Ishikawa (cell line): ENCODE data around the gene ACTRT2.

ENCODE experiments used
- CEBPB ChIP-seq: IDR thresholded peaks from 2 replicates; pipeline ENCODE4 v1.6.1; 2012
- CREB1 ChIP-seq: IDR thresholded peaks from 2 replicates; pipeline ENCODE4 v1.6.1; 2012; ENCODE audit warnings: low read depth
- EGR1 ChIP-seq: IDR thresholded peaks from 2 replicates; pipeline ENCODE4 v1.6.1; 2012
- EP300 ChIP-seq: IDR thresholded peaks from 2 replicates; pipeline ENCODE4 v1.6.1; 2012; ENCODE audit warnings: borderline replicate concordance
- FOXM1 ChIP-seq: IDR thresholded peaks from 2 replicates; pipeline ENCODE4 v1.6.1; 2012; ENCODE audit warnings: low read depth, borderline replicate concordance
- MAX ChIP-seq: IDR thresholded peaks from 2 replicates; pipeline ENCODE4 v1.6.1; 2012
- NFIC ChIP-seq: IDR thresholded peaks from 2 replicates; pipeline ENCODE4 v1.6.1; 2012
- RAD21 ChIP-seq: IDR thresholded peaks from 2 replicates; pipeline ENCODE4 v1.6.1; 2012; ENCODE audit warnings: low read depth
- TAF1 ChIP-seq: IDR thresholded peaks from 2 replicates; pipeline ENCODE4 v1.6.1; 2012; ENCODE audit warnings: low read depth, mild to moderate bottlenecking
- TCF12 ChIP-seq: IDR thresholded peaks from 2 replicates; pipeline ENCODE4 v1.6.1; 2012; ENCODE audit warnings: low read depth
- TEAD4 ChIP-seq: IDR thresholded peaks from 2 replicates; pipeline ENCODE4 v1.6.1; 2012
- YY1 ChIP-seq: IDR thresholded peaks from 2 replicates; pipeline ENCODE4 v1.6.1; 2012; ENCODE audit warnings: low read depth
- TF ChIP-seq, protein P1 (sequence below): IDR thresholded peaks from 2 replicates; pipeline ENCODE4 v1.6.1; 2012; ENCODE audit warnings: low read depth, mild to moderate bottlenecking
- TF ChIP-seq, protein P2 (sequence below): IDR thresholded peaks from 2 replicates; pipeline ENCODE4 v1.6.1; 2012

DNA sequence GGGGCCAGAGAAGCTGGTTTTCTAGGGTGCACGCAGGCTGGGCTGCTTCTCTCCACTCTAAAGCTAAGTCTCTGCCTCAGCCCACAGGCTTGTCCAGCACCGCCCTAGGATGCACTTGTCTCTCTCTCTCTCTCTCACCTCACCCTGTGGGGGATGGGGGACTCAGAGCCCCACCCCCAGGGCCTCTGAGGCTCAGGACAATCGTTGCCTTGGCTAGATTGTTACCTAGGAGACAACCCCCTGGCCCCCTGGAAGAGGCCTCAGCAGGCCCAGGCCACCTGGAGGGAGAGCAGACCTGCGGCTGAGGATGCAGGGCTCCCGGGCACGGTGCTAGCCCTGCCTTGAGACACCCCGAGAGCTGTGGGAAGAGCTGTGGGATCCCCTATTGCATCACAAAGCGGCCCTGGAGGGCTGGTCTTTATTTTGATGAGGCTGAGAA lies at the start of gene ACTRT2:
- TF ChIP-seq CREB1 (no peak), CEBPB (no peak), YY1 (no peak), RAD21 (no peak), MAX (no peak), TAF1 (no peak), TEAD4 (no peak), EP300 (no peak), NFIC (no peak), EGR1 (no peak), FOXM1 (no peak), TCF12 (no peak)
- TF ChIP-seq, protein P1, sequence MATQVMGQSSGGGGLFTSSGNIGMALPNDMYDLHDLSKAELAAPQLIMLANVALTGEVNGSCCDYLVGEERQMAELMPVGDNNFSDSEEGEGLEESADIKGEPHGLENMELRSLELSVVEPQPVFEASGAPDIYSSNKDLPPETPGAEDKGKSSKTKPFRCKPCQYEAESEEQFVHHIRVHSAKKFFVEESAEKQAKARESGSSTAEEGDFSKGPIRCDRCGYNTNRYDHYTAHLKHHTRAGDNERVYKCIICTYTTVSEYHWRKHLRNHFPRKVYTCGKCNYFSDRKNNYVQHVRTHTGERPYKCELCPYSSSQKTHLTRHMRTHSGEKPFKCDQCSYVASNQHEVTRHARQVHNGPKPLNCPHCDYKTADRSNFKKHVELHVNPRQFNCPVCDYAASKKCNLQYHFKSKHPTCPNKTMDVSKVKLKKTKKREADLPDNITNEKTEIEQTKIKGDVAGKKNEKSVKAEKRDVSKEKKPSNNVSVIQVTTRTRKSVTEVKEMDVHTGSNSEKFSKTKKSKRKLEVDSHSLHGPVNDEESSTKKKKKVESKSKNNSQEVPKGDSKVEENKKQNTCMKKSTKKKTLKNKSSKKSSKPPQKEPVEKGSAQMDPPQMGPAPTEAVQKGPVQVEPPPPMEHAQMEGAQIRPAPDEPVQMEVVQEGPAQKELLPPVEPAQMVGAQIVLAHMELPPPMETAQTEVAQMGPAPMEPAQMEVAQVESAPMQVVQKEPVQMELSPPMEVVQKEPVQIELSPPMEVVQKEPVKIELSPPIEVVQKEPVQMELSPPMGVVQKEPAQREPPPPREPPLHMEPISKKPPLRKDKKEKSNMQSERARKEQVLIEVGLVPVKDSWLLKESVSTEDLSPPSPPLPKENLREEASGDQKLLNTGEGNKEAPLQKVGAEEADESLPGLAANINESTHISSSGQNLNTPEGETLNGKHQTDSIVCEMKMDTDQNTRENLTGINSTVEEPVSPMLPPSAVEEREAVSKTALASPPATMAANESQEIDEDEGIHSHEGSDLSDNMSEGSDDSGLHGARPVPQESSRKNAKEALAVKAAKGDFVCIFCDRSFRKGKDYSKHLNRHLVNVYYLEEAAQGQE: no peak
- TF ChIP-seq, protein P2, sequence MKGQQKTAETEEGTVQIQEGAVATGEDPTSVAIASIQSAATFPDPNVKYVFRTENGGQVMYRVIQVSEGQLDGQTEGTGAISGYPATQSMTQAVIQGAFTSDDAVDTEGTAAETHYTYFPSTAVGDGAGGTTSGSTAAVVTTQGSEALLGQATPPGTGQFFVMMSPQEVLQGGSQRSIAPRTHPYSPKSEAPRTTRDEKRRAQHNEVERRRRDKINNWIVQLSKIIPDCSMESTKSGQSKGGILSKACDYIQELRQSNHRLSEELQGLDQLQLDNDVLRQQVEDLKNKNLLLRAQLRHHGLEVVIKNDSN: no peak
